SU-DHL-6 (cell line): Measurements from ENCODE around the gene ZMAT1.

ENCODE experiments used
- CTCF ChIP-seq: fragments of 200-600 bp; sonication (generic); IDR thresholded peaks from one replicate; pipeline ENCODE4 v1.5.1; 2017; ENCODE audit warnings: antibody characterized with exemption, mild to moderate bottlenecking, low read length, moderate library complexity; ENCODE audit not compliant: insufficient read depth, poor library complexity, severe bottlenecking
- EZH2phosphoT487 ChIP-seq: fragments of 200-600 bp; sonication (generic), shearing (Covaris generic); conservative IDR thresholded peaks from 2 replicates; pipeline ENCODE4 v1.6.1; 2018; ENCODE audit warnings: mild to moderate bottlenecking, antibody characterized with exemption, low read length, moderate library complexity, mixed read lengths

GRCh38 chrX:101973066-101973465 is 41.2 kb upstream of the ZMAT1 start:
- TF ChIP-seq CTCF: no peak
- no peak for TF ChIP-seq EZH2phosphoT487
